Body of pancreas (tissue), 4 donors: ENCODE data around the gene PIP4K2C.

Experiments used
- CTCF ChIP-seq, 7 experiments: fragments of 450-650 bp in 4 of 7; fragments of 200-600 bp in 3 of 7; sonication (generic) in 3 of 7; IDR thresholded peaks; one replicate each; pipeline ENCODE4 v1.5.1; 2016 to 2019; ENCODE audit warnings: antibody characterized with exemption in 7 of 7
- POLR2A ChIP-seq, 3 donors: fragments of 450-650 bp; IDR thresholded peaks; one replicate each; pipeline ENCODE4 v1.6.1; 2016; ENCODE audit warnings: antibody characterized with exemption in 3 of 3, mild to moderate bottlenecking in 2 of 3

- TF ChIP-seq CTCF (IDR thresholded peaks at IDR 0.05) (no peak), POLR2A (IDR thresholded peaks at IDR 0.05) (no peak)
These were observed 32.4 kb downstream of the PIP4K2C start for GRCh38 chr12:57623385-57623784.
